ENCODE measurements around the gene CA12.
"Not testable (repeated sequence)": the region's sequence is repeated elsewhere in the genome, so short reads cannot be mapped to it uniquely, and the experiment has no call there.

Gene CA12

DNA sequence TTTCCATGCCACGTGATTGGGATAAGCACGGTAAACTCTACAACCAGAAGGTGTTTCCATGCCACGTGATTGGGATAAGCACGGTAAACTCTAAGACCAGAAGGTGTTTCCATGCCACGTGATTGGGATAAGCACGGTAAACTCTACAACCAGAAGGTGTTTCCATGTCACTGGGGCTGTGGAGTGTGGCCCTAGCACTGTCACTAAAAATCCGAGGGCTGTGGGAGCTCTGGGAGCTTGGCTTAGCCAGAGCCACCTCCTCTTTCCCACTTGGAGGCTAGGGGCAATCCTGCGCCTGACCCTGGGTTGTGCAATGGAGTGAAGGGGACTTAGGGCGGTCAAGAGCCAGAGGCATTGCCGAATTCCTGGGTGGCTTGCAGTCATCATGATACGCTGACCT lies 60.7 kb downstream of the CA12 start:
- 96% methylated on average over 7 of the region's 11 CpGs for WGBS
- not testable (repeated sequence) for H3K9me3 ChIP-seq (ENCODE audit: insufficient read depth, low read depth, low read length)

GRCh38 chr15:63320446-63320845 lies 61.2 kb downstream of the CA12 start:
- not testable (repeated sequence) for H3K9ac ChIP-seq (ENCODE audit: low read depth, low read length); H3K27me3 ChIP-seq (ENCODE audit: insufficient read depth, low read length); H3K9me3 ChIP-seq (ENCODE audit: insufficient read depth, low read depth, low read length); H3K4me3 ChIP-seq (ENCODE audit: low read length); H3K36me3 ChIP-seq (ENCODE audit: insufficient read depth, low read length); H3K27ac ChIP-seq (ENCODE audit: low read depth, low read length)
- peaks cover 20% of the 10 kb centered on the region for H3K4me1 ChIP-seq (ENCODE audit: insufficient read depth, low read length)
- WGBS: 94% methylated on average over 7 of the region's 10 CpGs

More for the DNA sequence above, 60.7 kb downstream of the CA12 start:
- H3K9ac ChIP-seq (ENCODE audit: low read depth, low read length); H3K4me3 ChIP-seq (ENCODE audit: low read length); H3K27ac ChIP-seq (ENCODE audit: low read depth, low read length); H3K27me3 ChIP-seq (ENCODE audit: insufficient read depth, low read length); H3K36me3 ChIP-seq (ENCODE audit: insufficient read depth, low read length): not testable (repeated sequence)
- peaks cover 17% of the 10 kb centered on the region; the same call in 1 of the 2 replicates for H3K4me1 ChIP-seq (ENCODE audit: insufficient read depth, low read length)

DNA sequence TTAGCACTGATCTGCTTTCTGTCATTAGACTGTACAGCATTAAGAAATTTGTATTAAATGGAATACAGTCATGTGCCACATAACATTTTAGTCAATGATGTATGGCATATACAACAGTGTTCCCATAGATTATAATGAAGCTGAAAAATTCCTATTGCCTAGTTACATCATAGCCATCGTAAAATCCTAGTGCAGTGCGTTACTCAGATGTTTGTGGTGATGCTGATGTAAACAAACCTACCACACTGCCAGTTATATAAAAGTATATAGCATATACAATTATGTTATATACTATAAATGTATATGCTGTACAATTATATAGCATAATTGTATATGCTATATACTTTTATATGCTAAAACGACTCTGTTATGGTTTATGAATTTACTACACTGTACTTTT lies 62.6 kb downstream of the CA12 start:
- no peak overlapping the region for H3K4me3 ChIP-seq (ENCODE audit: low read length)
- H3K36me3 ChIP-seq (ENCODE audit: insufficient read depth, low read length): no peaks in the 10 kb centered on the region
- no peak overlapping the region for H3K27ac ChIP-seq (ENCODE audit: low read depth, low read length)
- no CpG with 5 or more reads among the region's 3 CpGs for WGBS
- H3K4me1 ChIP-seq (ENCODE audit: insufficient read depth, low read length): peaks cover 34% of the 10 kb centered on the region
- no peaks in the 10 kb centered on the region for H3K9me3 ChIP-seq (ENCODE audit: insufficient read depth, low read depth, low read length)
- H3K27me3 ChIP-seq (ENCODE audit: insufficient read depth, low read length): no peaks in the 10 kb centered on the region
- no peak overlapping the region for H3K9ac ChIP-seq (ENCODE audit: low read depth, low read length)

DNA sequence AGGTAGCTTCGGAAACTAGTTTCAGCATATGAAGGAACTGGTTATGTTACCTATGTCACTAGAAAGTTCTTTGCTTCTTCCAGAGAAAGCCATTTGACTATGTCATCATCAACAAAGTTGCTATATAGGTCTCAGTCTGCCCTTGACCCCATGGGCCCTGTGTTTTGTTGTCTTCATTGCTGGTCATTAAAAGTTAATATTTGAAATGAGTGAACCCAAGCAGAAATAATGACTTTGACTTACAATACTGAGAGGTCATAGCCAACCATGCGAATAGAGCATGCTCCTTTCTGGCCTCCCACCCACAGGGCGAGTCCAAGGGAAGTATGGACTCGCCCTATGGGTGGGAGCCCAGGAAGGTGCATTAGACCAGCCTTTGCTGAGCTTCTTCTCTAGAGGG lies 63.3 kb downstream of the CA12 start:
- H3K9ac ChIP-seq (ENCODE audit: low read depth, low read length): no peak overlapping the region
- 98% methylated on average over 4 of the region's 4 CpGs for WGBS
- H3K9me3 ChIP-seq (ENCODE audit: insufficient read depth, low read depth, low read length): no peaks in the 10 kb centered on the region
- no peaks in the 10 kb centered on the region for H3K27me3 ChIP-seq (ENCODE audit: insufficient read depth, low read length)
- H3K4me1 ChIP-seq (ENCODE audit: insufficient read depth, low read length): peaks cover 32% of the 10 kb centered on the region
- H3K36me3 ChIP-seq (ENCODE audit: insufficient read depth, low read length): no peaks in the 10 kb centered on the region
- no peak overlapping the region for H3K27ac ChIP-seq (ENCODE audit: low read depth, low read length)
- no peak overlapping the region for H3K4me3 ChIP-seq (ENCODE audit: low read length)

- WGBS: 75% methylated on average over 2 of the region's 2 CpGs
- H3K27me3 ChIP-seq (ENCODE audit: insufficient read depth, low read length): no peaks in the 10 kb centered on the region
- no peak overlapping the region for H3K4me3 ChIP-seq (ENCODE audit: low read length)
- H3K4me1 ChIP-seq (ENCODE audit: insufficient read depth, low read length): peaks cover 41% of the 10 kb centered on the region
- H3K36me3 ChIP-seq (ENCODE audit: insufficient read depth, low read length): no peaks in the 10 kb centered on the region
- no peak overlapping the region for H3K9ac ChIP-seq (ENCODE audit: low read depth, low read length)
- no peak overlapping the region for H3K27ac ChIP-seq (ENCODE audit: low read depth, low read length)
- no peaks in the 10 kb centered on the region for H3K9me3 ChIP-seq (ENCODE audit: insufficient read depth, low read depth, low read length)
Observed at GRCh38 chr15:63314409-63314808, 67.2 kb downstream of the CA12 start.

DNA sequence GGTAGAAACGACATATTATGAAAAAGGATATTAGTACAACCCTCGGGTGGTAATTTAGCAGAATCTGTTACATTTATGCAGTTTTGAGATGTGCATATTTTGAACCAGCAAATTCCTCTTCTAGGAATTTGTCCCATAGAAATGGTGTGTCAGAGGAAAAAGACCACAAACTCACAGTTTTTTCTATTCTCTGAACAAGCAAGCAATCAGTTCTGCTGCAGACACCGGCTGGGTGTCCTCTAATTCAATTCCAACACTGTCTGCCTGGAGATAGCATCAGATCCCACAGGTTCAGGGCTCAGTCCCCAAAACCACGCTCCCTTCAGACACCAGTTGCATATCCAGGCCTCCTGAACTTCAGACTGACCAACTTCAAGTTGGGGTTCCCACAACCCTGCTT lies 67.8 kb downstream of the CA12 start:
- Histone ChIP-seq H3K27me3 (ENCODE audit: insufficient read depth, low read length) (no peaks in the 10 kb centered on the region), H3K27ac (ENCODE audit: low read depth, low read length) (no peak overlapping the region)

GRCh38 chr15:63312286-63312685 lies 69.4 kb downstream of the CA12 start:
- H3K9ac ChIP-seq (ENCODE audit: low read depth, low read length): no peak overlapping the region
- H3K27ac ChIP-seq (ENCODE audit: low read depth, low read length): peak overlapping the region; percentile 63; the same call in 1 of the 2 replicates

More for the DNA sequence above, 67.8 kb downstream of the CA12 start:
- Histone ChIP-seq H3K4me3 (ENCODE audit: low read length) (no peak overlapping the region), H3K36me3 (ENCODE audit: insufficient read depth, low read length) (no peaks in the 10 kb centered on the region), H3K9me3 (ENCODE audit: insufficient read depth, low read depth, low read length) (no peaks in the 10 kb centered on the region), H3K4me1 (ENCODE audit: insufficient read depth, low read length) (peaks cover 41% of the 10 kb centered on the region), H3K9ac (ENCODE audit: low read depth, low read length) (no peak overlapping the region)
- 87% methylated on average over 4 of the region's 4 CpGs for WGBS

GRCh38 chr15:63310646-63311045 lies 71.0 kb downstream of the CA12 start:
- H3K36me3 ChIP-seq (ENCODE audit: insufficient read depth, low read length): peaks cover 7% of the 10 kb centered on the region; the same call in 1 of the 2 replicates

More at GRCh38 chr15:63312286-63312685, 69.4 kb downstream of the CA12 start:
- Histone ChIP-seq H3K4me3 (ENCODE audit: low read length) (0 out of 2 replicates have a peak overlapping the region, but pooled peaks have one; percentile 0), H3K4me1 (ENCODE audit: insufficient read depth, low read length) (peaks cover 41% of the 10 kb centered on the region), H3K9me3 (ENCODE audit: insufficient read depth, low read depth, low read length) (no peaks in the 10 kb centered on the region), H3K36me3 (ENCODE audit: insufficient read depth, low read length) (no peaks in the 10 kb centered on the region), H3K27me3 (ENCODE audit: insufficient read depth, low read length) (no peaks in the 10 kb centered on the region)
- WGBS: 40% methylated on average over 1 of the region's 1 CpG

GRCh38 chr15:63308947-63309346 lies 72.7 kb downstream of the CA12 start:
- Histone ChIP-seq H3K9me3 (ENCODE audit: insufficient read depth, low read depth, low read length) (no peaks in the 10 kb centered on the region), H3K9ac (ENCODE audit: low read depth, low read length) (no peak overlapping the region), H3K4me3 (ENCODE audit: low read length) (no peak overlapping the region), H3K27ac (ENCODE audit: low read depth, low read length) (no peak overlapping the region), H3K27me3 (ENCODE audit: insufficient read depth, low read length) (no peaks in the 10 kb centered on the region), H3K36me3 (ENCODE audit: insufficient read depth, low read length) (peaks cover 8% of the 10 kb centered on the region; the same call in 1 of the 2 replicates), H3K4me1 (ENCODE audit: insufficient read depth, low read length) (peaks cover 19% of the 10 kb centered on the region)
- WGBS: 75% methylated on average over 1 of the region's 2 CpGs

More at GRCh38 chr15:63310646-63311045, 71.0 kb downstream of the CA12 start:
- Histone ChIP-seq H3K27ac (ENCODE audit: low read depth, low read length) (no peak overlapping the region), H3K4me1 (ENCODE audit: insufficient read depth, low read length) (peaks cover 35% of the 10 kb centered on the region), H3K27me3 (ENCODE audit: insufficient read depth, low read length) (no peaks in the 10 kb centered on the region), H3K9me3 (ENCODE audit: insufficient read depth, low read depth, low read length) (no peaks in the 10 kb centered on the region), H3K9ac (ENCODE audit: low read depth, low read length) (no peak overlapping the region), H3K4me3 (ENCODE audit: low read length) (no peak overlapping the region)
- WGBS: 94% methylated on average over 3 of the region's 3 CpGs

GRCh38 chr15:63308491-63308890 lies 73.2 kb downstream of the CA12 start:
- Histone ChIP-seq H3K9me3 (ENCODE audit: insufficient read depth, low read depth, low read length) (no peaks in the 10 kb centered on the region), H3K4me1 (ENCODE audit: insufficient read depth, low read length) (peaks cover 17% of the 10 kb centered on the region), H3K27ac (ENCODE audit: low read depth, low read length) (no peak overlapping the region), H3K9ac (ENCODE audit: low read depth, low read length) (no peak overlapping the region), H3K4me3 (ENCODE audit: low read length) (no peak overlapping the region), H3K27me3 (ENCODE audit: insufficient read depth, low read length) (no peaks in the 10 kb centered on the region), H3K36me3 (ENCODE audit: insufficient read depth, low read length) (peaks cover 8% of the 10 kb centered on the region; the same call in 1 of the 2 replicates)
- 83% methylated on average over 4 of the region's 4 CpGs for WGBS

- H3K9ac ChIP-seq (ENCODE audit: low read depth, low read length): no peak overlapping the region
- H3K4me3 ChIP-seq (ENCODE audit: low read length): no peak overlapping the region
- H3K27ac ChIP-seq (ENCODE audit: low read depth, low read length): no peak overlapping the region
- no peaks in the 10 kb centered on the region for H3K9me3 ChIP-seq (ENCODE audit: insufficient read depth, low read depth, low read length)
- 93% methylated on average over 5 of the region's 5 CpGs for WGBS
- peaks cover 8% of the 10 kb centered on the region; the same call in 1 of the 2 replicates for H3K36me3 ChIP-seq (ENCODE audit: insufficient read depth, low read length)
- H3K27me3 ChIP-seq (ENCODE audit: insufficient read depth, low read length): no peaks in the 10 kb centered on the region
- H3K4me1 ChIP-seq (ENCODE audit: insufficient read depth, low read length): peaks cover under 1% of the 10 kb centered on the region; the same call in 1 of the 2 replicates
Observed at GRCh38 chr15:63306492-63307073, 75.1 kb downstream of the CA12 start.
